LNCAP (cell line): ENCODE measurements around the gene FGF14.

Source experiments
- CTCF ChIP-seq: fragments of 450-650 bp; IDR thresholded peaks from 2 replicates; pipeline ENCODE4 v1.5.1; 2017; ENCODE audit warnings: mild to moderate bottlenecking

Gene FGF14

DNA sequence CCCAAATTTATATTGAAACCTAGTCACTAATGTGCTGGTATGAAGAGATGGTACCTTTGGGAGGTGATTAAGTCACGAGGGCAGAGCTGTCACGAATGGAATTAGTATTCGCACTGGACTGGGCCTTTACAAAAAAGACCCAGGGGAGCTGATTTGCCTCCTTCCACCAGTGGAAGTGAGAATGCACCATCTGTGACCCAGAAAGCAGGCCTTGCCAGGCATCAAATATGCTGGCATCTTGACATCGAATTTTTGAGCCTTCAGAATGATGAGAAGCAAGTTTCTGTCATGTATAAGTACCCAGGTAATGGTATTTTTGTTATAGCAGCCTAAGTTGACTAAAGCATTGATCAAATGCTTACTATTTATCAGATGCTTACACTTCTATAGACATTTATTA is 373.6 kb downstream of the FGF14 start:
- TF ChIP-seq CTCF, result no peak

GRCh38 chr13:102021777-102022176 is 380.1 kb downstream of the FGF14 start:
- no peak for TF ChIP-seq CTCF

DNA sequence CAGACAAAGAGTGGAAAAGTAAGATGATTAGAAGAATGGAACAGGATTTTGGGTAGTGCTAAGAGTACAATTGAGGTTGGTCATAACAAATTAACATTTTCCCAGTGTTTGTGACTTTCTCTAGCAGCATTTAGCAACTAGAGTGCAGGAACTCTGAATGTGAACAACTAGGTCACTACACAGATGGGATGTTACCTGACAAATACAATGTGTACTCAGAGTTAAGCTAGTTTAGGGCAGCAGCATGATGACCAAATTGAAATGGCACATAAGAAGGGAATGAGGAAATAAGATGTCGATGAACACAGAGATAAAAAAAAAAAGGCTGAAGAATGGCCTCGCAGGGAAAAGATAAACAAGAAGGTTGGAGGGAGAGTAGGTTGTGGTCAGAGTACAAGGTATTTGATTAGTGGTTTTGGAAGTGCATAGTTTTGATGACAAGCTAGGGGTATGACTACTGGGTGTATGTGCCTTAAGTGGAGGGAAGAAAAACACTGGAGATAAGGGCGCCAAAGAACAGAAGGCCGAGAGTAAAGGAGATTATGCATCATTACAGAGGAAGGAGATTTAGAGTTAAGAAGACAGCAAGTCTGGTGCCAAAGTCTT is 381.1 kb downstream of the FGF14 start:
- TF ChIP-seq CTCF, result no peak

DNA sequence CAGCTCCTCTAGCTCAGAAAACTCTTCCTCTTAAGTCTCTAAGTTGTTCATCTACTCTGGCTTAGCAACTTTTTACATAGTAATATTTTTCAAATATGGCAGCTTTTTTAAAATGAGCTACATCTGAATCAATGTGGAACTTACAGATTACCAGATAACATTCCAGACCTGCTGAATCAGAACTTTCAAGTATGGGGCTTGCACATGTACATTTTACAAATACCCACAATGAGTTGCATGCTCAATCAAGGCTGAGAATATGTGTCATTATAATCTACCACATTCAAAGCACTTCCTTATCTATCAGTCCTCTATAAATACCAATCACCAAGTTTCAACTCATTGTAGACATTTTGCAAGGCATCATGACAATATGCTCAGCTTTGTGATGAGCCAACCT is 383.1 kb downstream of the FGF14 start:
- TF ChIP-seq CTCF, result no peak

- TF ChIP-seq CTCF, result no peak
Measured at GRCh38 chr13:102017248-102017647, 384.6 kb downstream of the FGF14 start.

GRCh38 chr13:102012299-102013293 is 389.3 kb downstream of the FGF14 start:
- TF ChIP-seq CTCF, result no peak

DNA sequence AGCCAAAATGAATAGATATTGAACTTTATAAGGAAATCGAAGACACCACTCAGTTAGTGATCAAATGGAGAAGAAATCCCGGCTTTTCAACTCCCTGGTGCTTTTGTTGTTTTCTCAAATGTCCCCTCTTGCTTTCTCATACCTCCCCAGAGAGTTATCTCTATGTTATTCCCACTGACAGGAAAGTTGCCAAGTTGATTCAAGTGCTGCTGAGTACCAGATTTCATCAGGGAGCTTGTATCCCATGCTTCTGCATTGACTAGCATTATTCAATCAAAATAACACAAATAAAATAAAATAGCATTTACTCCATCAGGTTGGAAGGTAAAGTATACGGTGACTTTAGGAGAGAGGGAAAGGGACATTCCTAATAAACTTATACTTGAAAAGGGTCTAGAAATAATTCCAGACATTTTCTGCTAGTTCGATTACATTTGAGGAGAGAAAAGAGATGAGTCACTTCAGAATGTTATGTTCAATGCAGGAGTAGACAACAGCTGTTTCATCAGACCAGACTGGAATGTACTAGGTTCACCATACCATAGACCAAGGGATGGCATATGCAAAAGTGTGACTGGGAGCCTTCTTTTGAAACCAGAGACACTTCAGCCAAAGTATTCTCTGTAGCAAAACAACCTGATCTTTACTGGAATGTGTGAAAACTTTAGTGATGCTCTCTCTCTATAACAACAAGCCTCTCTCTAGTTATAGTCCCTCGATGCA is 397.8 kb downstream of the FGF14 start:
- no peak for TF ChIP-seq CTCF
